Vagina (tissue), 2 donors: ENCODE data around the gene RANBP17.

Experiments
- POLR2A ChIP-seq, 2 donors: fragments of 450-650 bp; IDR thresholded peaks; one replicate each; pipeline ENCODE4 v1.6.1; 2017; ENCODE audit warnings: antibody characterized with exemption in 2 of 2, mild to moderate bottlenecking in 2 of 2, moderate library complexity in 2 of 2
- POLR2AphosphoS5 ChIP-seq, 2 donors: sonication (generic); formaldehyde crosslinking; IDR thresholded peaks; one replicate each; pipeline ENCODE4 v1.9.0; 2017; ENCODE audit warnings: antibody characterized with exemption in 2 of 2, mild to moderate bottlenecking in 2 of 2, low read depth in 1 of 2; ENCODE audit not compliant: insufficient read depth in 1 of 2
- TF ChIP-seq, protein P1 (sequence below), 3 experiments: fragments of 450-650 bp in 2 of 3; fragments of 200-600 bp in 1 of 3; sonication (generic) in 1 of 3; IDR thresholded peaks; one replicate each; pipeline ENCODE4 v1.5.1; 2017 to 2019; ENCODE audit warnings: antibody characterized with exemption in 3 of 3, mild to moderate bottlenecking in 2 of 3, moderate library complexity in 2 of 3

DNA sequence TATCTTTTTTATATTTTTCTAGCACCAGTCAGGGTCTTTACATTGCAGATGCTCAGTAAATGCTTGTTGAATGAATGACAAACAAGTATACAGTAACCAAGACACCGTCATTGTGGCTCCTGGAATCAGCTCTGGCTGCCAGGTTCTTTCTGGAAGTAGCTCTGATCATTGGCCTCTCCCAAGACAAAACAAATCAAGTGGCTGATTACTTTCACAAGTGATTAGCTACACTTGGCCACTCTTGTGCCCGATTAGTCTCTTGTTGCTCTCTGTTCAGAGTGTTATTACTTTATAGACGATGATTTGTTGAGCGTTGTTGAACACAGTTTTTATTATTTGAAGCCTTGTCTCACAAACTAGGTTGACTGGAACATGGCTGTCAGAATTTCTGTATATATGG is 327.6 kb downstream of the RANBP17 start:
- TF ChIP-seq, protein P1, sequence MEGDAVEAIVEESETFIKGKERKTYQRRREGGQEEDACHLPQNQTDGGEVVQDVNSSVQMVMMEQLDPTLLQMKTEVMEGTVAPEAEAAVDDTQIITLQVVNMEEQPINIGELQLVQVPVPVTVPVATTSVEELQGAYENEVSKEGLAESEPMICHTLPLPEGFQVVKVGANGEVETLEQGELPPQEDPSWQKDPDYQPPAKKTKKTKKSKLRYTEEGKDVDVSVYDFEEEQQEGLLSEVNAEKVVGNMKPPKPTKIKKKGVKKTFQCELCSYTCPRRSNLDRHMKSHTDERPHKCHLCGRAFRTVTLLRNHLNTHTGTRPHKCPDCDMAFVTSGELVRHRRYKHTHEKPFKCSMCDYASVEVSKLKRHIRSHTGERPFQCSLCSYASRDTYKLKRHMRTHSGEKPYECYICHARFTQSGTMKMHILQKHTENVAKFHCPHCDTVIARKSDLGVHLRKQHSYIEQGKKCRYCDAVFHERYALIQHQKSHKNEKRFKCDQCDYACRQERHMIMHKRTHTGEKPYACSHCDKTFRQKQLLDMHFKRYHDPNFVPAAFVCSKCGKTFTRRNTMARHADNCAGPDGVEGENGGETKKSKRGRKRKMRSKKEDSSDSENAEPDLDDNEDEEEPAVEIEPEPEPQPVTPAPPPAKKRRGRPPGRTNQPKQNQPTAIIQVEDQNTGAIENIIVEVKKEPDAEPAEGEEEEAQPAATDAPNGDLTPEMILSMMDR (IDR thresholded peaks at IDR 0.05) = no peak
- no peak for TF ChIP-seq POLR2A (IDR thresholded peaks at IDR 0.05)
- no peak for TF ChIP-seq POLR2AphosphoS5 (IDR thresholded peaks at IDR 0.05; ENCODE audit: insufficient read depth in 1 of 2, low read depth in 1 of 2)
